Left colon (tissue), 2 donors: ENCODE results near the gene EXOC6B. TPM values are rescaled to one million over a fixed set of nuclear protein-coding genes. Genes with fewer than 3 reads are reported as not detected.

ENCODE experiments used
- ATAC-seq: fragments of 200-7000 bp; cut with Tn5 transposase; one replicate; pipeline ENCODE4 v1.9.1; 2020; ENCODE audit warnings: mild to moderate bottlenecking, moderate library complexity
- DNase-seq, 2 donors: peaks; one replicate each; pipeline ENCODE4 v3.0.0-alpha.2; 2020
- intact Hi-C, 2 donors: fragments of 100-400 bp; cut with DNase I in 1 of 2; cut with micrococcal nuclease in 1 of 2; formaldehyde crosslinking; loops; one replicate each; pipeline versions ENCODE4 v1.11.2 to v1.14.0; 2022; cut with DNase I, micrococcal nuclease
- total RNA-seq, 2 donors: library from RNA; stranded (reverse); fragmentation: NEBNext Ultra II Directional; extraction: Animal tissue kit (Norgen Biotek cat#: 25700); gene quantifications; one replicate each; pipeline ENCODE4 v1.2.1, GENCODE V29; 2021
- donor health status: DM: no; HTN: no; CAD: no.
- donor health status: DM: yes; HTN: yes; CAD: no.

Gene EXOC6B
- total RNA-seq, 2 donors from 2014 or later: 23.9 to 37.6 TPM

GRCh38 chr2:72754628-72755320 is 71.1 kb downstream of the EXOC6B start:
- peak; percentile 27 for ATAC-seq
- intact Hi-C loops: no loop called here
- DNase-seq: no peak

- ATAC-seq (no peak), DNase-seq (no peak)
- intact Hi-C loops: no loop called here
Measured at GRCh38 chr2:72750977-72751639, 74.7 kb downstream of the EXOC6B start.

GRCh38 chr2:72750466-72750865 is 75.4 kb downstream of the EXOC6B start:
- ATAC-seq (no peak), DNase-seq (no peak)
- intact Hi-C loops: no loop called here

- intact Hi-C loops: loop anchor here in 1 of 2 donors (10.0 kb wide), 1 partner anchor 1203 kb away; no protein-coding TSS in a partner anchor
- DNase-seq (no peak), ATAC-seq (no peak)
Measured at GRCh38 chr2:72747344-72747743, 78.5 kb downstream of the EXOC6B start.

- intact Hi-C loops: loop anchor here in 1 of 2 donors (10.0 kb wide), 1 partner anchor 1201 kb away; no protein-coding TSS in a partner anchor
- ATAC-seq (peak; percentile 50), DNase-seq (no peak)
Measured at GRCh38 chr2:72745679-72746368, 80.0 kb downstream of the EXOC6B start.

- ATAC-seq (no peak), DNase-seq (no peak)
- intact Hi-C loops: loop anchor here in 1 of 2 donors (10.0 kb wide), 1 partner anchor 1199 kb away; no protein-coding TSS in a partner anchor
Measured at GRCh38 chr2:72744049-72744448, 81.8 kb downstream of the EXOC6B start.

- DNase-seq (no peak), ATAC-seq (no peak)
- intact Hi-C loops: loop anchor here in 1 of 2 donors (10.0 kb wide), 1 partner anchor 1199 kb away; no protein-coding TSS in a partner anchor
Measured at GRCh38 chr2:72743481-72743880, 82.4 kb downstream of the EXOC6B start.

- intact Hi-C loops: no loop called here
- ATAC-seq: no peak
- DNase-seq: no peak
Measured at GRCh38 chr2:72738096-72738495, 87.7 kb downstream of the EXOC6B start.

- ATAC-seq (no peak), DNase-seq (no peak)
- intact Hi-C loops: no loop called here
Measured at GRCh38 chr2:72734432-72734831, 91.4 kb downstream of the EXOC6B start.

GRCh38 chr2:72731116-72731515 is 94.7 kb downstream of the EXOC6B start:
- no peak for ATAC-seq
- intact Hi-C loops: no loop called here
- DNase-seq: no peak

GRCh38 chr2:72727356-72727755 is 98.5 kb downstream of the EXOC6B start:
- DNase-seq (no peak), ATAC-seq (no peak)
- intact Hi-C loops: no loop called here

- ATAC-seq (no peak), DNase-seq (no peak)
- intact Hi-C loops: no loop called here
Measured at GRCh38 chr2:72723769-72724370, 102.0 kb downstream of the EXOC6B start.

GRCh38 chr2:72722492-72723070 is 103.3 kb downstream of the EXOC6B start:
- DNase-seq: no peak
- intact Hi-C loops: no loop called here
- ATAC-seq: no peak

GRCh38 chr2:72719416-72719815 is 106.4 kb downstream of the EXOC6B start:
- ATAC-seq (no peak), DNase-seq (no peak)
- intact Hi-C loops: no loop called here

- intact Hi-C loops: no loop called here
- DNase-seq: no peak
- ATAC-seq: no peak
Measured at GRCh38 chr2:72718876-72719275, 107.0 kb downstream of the EXOC6B start.

- ATAC-seq: no peak
- no peak for DNase-seq
- intact Hi-C loops: no loop called here
Measured at GRCh38 chr2:72716601-72717000, 109.2 kb downstream of the EXOC6B start.

- no peak for DNase-seq
- intact Hi-C loops: no loop called here
Measured at GRCh38 chr2:72713857-72714256, 112.0 kb downstream of the EXOC6B start.

GRCh38 chr2:72712977-72713376 is 112.9 kb downstream of the EXOC6B start:
- no peak for ATAC-seq
- intact Hi-C loops: no loop called here
- DNase-seq: no peak

More at GRCh38 chr2:72713857-72714256, 112.0 kb downstream of the EXOC6B start:
- ATAC-seq: no peak

GRCh38 chr2:72712304-72712703 is 113.5 kb downstream of the EXOC6B start:
- intact Hi-C loops: no loop called here
- ATAC-seq (peak; percentile 57), DNase-seq (no peak)
